ENCODE data around the gene CACNA2D2. TPM values are rescaled to one million over a fixed set of nuclear protein-coding genes. Genes with fewer than 3 reads are reported as not detected.

CACNA2D2 gene
- total and polyA plus RNA-seq, 2 of the 4 experiments (the other 2 are of a cell fraction): 0.15 TPM; not detected in 1

- Histone ChIP-seq H3K9me3 (ENCODE audit: control insufficient read depth, insufficient read depth, low read length) (no peaks in the 10 kb centered on the region), H2BK15ac (ENCODE audit: low read depth, low read length) (no peak overlapping the region), H2BK120ac (ENCODE audit: low read depth, low read length) (no peak overlapping the region), H2AK9ac (replicated peaks; ENCODE audit: low read depth, low read length, poor library complexity) (no peak overlapping the region), H3K27ac (ENCODE audit: insufficient read depth, low read length) (no peak overlapping the region), H3K18ac (ENCODE audit: low read depth, low read length) (no peak overlapping the region), H3K79me1 (ENCODE audit: low read depth in 1 of 2, low read length in 2 of 2) (no peaks in the 10 kb centered on the region), H3K36me3 (ENCODE audit: control insufficient read depth, insufficient read depth, low read length) (no peaks in the 10 kb centered on the region), H2BK5ac (ENCODE audit: low read depth, low read length, poor library complexity, severe bottlenecking) (no peak overlapping the region), H3K9me1 (ENCODE audit: insufficient read depth, low read length) (no peaks in the 10 kb centered on the region; the same call in 1 of the 2 replicates), H2AFZ (replicated peaks; ENCODE audit: low read length, poor library complexity) (no peak overlapping the region), H3K4me2 (ENCODE audit: low read depth, low read length) (no peak overlapping the region), H3K4ac (ENCODE audit: low read depth, low read length) (no peak overlapping the region), H3K9ac (ENCODE audit: low read depth, low read length) (no peak overlapping the region), H4K20me1 (ENCODE audit: insufficient read depth, low read length) (no peaks in the 10 kb centered on the region; the same call in 1 of the 2 replicates), H3K4me1 (ENCODE audit: control insufficient read depth, insufficient read depth, low read length) (no peaks in the 10 kb centered on the region), H3K56ac (ENCODE audit: extremely low read depth, insufficient read depth, low read length) (no peak overlapping the region), H3K14ac (replicated peaks; ENCODE audit: low read depth, low read length) (no peak overlapping the region), H4K5ac (ENCODE audit: low read depth, low read length) (no peak overlapping the region), H3K27me3 (ENCODE audit: control insufficient read depth, insufficient read depth, low read length) (peaks cover 53% of the 10 kb centered on the region), H3K4me3 (ENCODE audit: insufficient read depth, low read depth, low read length) (no peak overlapping the region), H4K91ac (ENCODE audit: insufficient read depth, low read depth, low read length) (no peak overlapping the region), H3K23ac (ENCODE audit: low read depth, low read length) (no peak overlapping the region), H4K8ac (ENCODE audit: low read depth in 2 of 2, low read length in 2 of 2) (no peak overlapping the region), H2AK5ac (ENCODE audit: low read depth, low read length) (no peak overlapping the region), H2BK20ac (ENCODE audit: low read depth, low read length) (no peak overlapping the region)
- dilution Hi-C loops (cut with HindIII; ENCODE audit: low sequenced_read_pairs, unreplicated experiment): no loop called here
- ChIA-PET CTCF (no interaction called here), POLR2A (ENCODE audit: unreplicated experiment) (interaction anchor here (0.6 kb wide), 1 partner anchor 34 kb away, joined by 6 read pairs; no protein-coding TSS in a partner anchor)
- BruUV-seq (replicated peaks): no TSS peak
- WGBS, 2 experiments (ENCODE audit: extremely low coverage in 2 of 2, insufficient read length in 1 of 2): no CpG with 5 or more reads among the region's 3 CpGs
- in situ Hi-C loops (cut with MboI; ENCODE audit: low sequenced_read_pairs): no loop called here
- no peak for ATAC-seq (ENCODE audit: low read depth)
- intact Hi-C loops (cut with micrococcal nuclease): no loop called here
- TF ChIP-seq CEBPB (IDR thresholded peaks at IDR 0.05; ENCODE audit: low read depth, low read length) (no peak), ELK1 (IDR thresholded peaks at IDR 0.05; ENCODE audit: borderline replicate concordance, low read depth, low read length) (no peak), CHD1 (IDR thresholded peaks at IDR 0.05; ENCODE audit: low read depth, low read length) (no peak), RAD21 (IDR thresholded peaks at IDR 0.05; ENCODE audit: low read length) (no peak), MAFK (IDR thresholded peaks at IDR 0.05; ENCODE audit: low read depth, low read length) (no peak), CTCF (conservative IDR thresholded peaks at IDR 0.05; ENCODE audit: low read depth, low read length) (no peak)
- DNase-seq: no peak
Measured at GRCh38 chr3:50459785-50460184, 43.6 kb downstream of the CACNA2D2 start.
